GM12878 (cell line): ENCODE measurements around the gene OR2AE1. TPM values are rescaled to one million over a fixed set of nuclear protein-coding genes. Genes with fewer than 3 reads are reported as not detected.
"Not testable (repeated sequence)": the region's sequence is repeated elsewhere in the genome, so short reads cannot be mapped to it uniquely, and the experiment has no call there.

Experiments
- ATAC-seq: fragments of 200-7000 bp; cut with Tn5 transposase; 3 replicates; pipeline ENCODE4 v1.9.1; 2020; ENCODE audit warnings: mild to moderate bottlenecking, moderate library complexity
- BruUV-seq: library from RNA; stranded (reverse); fragments of 400-500 nt; replicated peaks from 2 replicates; lab custom pipeline; 2021; lab: Mats Ljungman, UMichigan
- CTCF ChIA-PET: fragments of 300-600 bp; sonication (Branson Sonifier 250); formaldehyde crosslinking; extraction: SDS; loops from one replicate; lab custom pipeline; 2021; ENCODE audit warnings: inconsistent platforms; lab: Yijun Ruan, JAX
- POLR2A ChIA-PET: fragments of 350-600 bp; formaldehyde crosslinking; extraction: SDS; loops from one replicate; lab custom pipeline; 2021; ENCODE audit warnings: inconsistent platforms; lab: Charles Lee
- RAD21 ChIA-PET: fragments of 300-600 bp; sonication (Branson Sonifier 250); formaldehyde crosslinking; loops from one replicate; lab custom pipeline; 2023; ENCODE audit warnings: antibody characterized with exemption; ENCODE audit not compliant: unreplicated experiment; lab: Charles Lee
- SMC1A ChIA-PET: fragments of 300-600 bp; sonication (Branson Sonifier 250); formaldehyde crosslinking; loops from one replicate; lab custom pipeline; 2023; ENCODE audit not compliant: unreplicated experiment, uncharacterized antibody; lab: Charles Lee
- DNase-seq: peaks from one replicate; pipeline ENCODE4 v3.0.0-alpha.2; 2011; ENCODE audit warnings: low read depth, low spot score
- FAIRE-seq: peaks from 3 replicates; lab custom pipeline; 2011; peaks lifted over from hg19 to GRCh38; lab: Jason Lieb, UNC
- H2AFZ ChIP-seq: 2 replicates; pipeline ENCODE4 v1.6.0; 2011; ENCODE audit warnings: low read depth, low read length, control low read depth; ENCODE audit not compliant: control insufficient read depth
- H3K27ac ChIP-seq: 2 replicates; pipeline ENCODE4 v1.5.1; 2011; ENCODE audit warnings: control low read depth; ENCODE audit not compliant: control insufficient read depth, insufficient read depth
- H3K27me3 ChIP-seq, 2 experiments: replicated peaks in 1 of 2; 2 replicates each; pipeline versions ENCODE4 v1.6.0 to v1.6.1; 2011; ENCODE audit warnings: low read length in 1 of 2; ENCODE audit not compliant: control insufficient read depth in 2 of 2, insufficient read depth in 2 of 2
- H3K36me3 ChIP-seq, 2 experiments: 2 replicates each; pipeline ENCODE4 v1.5.1; 2011; ENCODE audit warnings: low read length in 1 of 2; ENCODE audit not compliant: control insufficient read depth in 2 of 2, insufficient read depth in 2 of 2
- H3K4me1 ChIP-seq: 2 replicates; pipeline ENCODE4 v1.6.1; 2011; ENCODE audit warnings: mild to moderate bottlenecking, low read length, moderate library complexity, mixed read lengths; ENCODE audit not compliant: control insufficient read depth, insufficient read depth
- H3K4me2 ChIP-seq: 2 replicates; pipeline ENCODE4 v1.6.0; 2011; ENCODE audit warnings: control low read depth; ENCODE audit not compliant: control insufficient read depth, insufficient read depth
- H3K4me3 ChIP-seq: fragments of 200-600 bp; sonication (generic); 2 replicates; pipeline ENCODE4 v1.5.1; 2016
- H3K79me2 ChIP-seq: 2 replicates; pipeline ENCODE4 v1.6.0; 2011; ENCODE audit warnings: low read length; ENCODE audit not compliant: control insufficient read depth, insufficient read depth
- H3K9ac ChIP-seq: 2 replicates; pipeline ENCODE4 v1.8.0; 2011; ENCODE audit warnings: low read length, control low read depth, mixed read lengths; ENCODE audit not compliant: control insufficient read depth, insufficient read depth
- H3K9me3 ChIP-seq: replicated peaks from 3 replicates; pipeline ENCODE4 v1.5.1; 2011; ENCODE audit warnings: mild to moderate bottlenecking, low read length; ENCODE audit not compliant: control insufficient read depth, insufficient read depth
- H4K20me1 ChIP-seq: 2 replicates; pipeline ENCODE4 v1.6.0; 2011; ENCODE audit not compliant: control insufficient read depth, insufficient read depth
- CBX3 ChIP-seq: fragments of 200-600 bp; sonication (generic); IDR thresholded peaks from 2 replicates; pipeline ENCODE4 v1.6.1; 2016; ENCODE audit warnings: low read depth, borderline replicate concordance
- PAX5 ChIP-seq: IDR thresholded peaks from 2 replicates; pipeline ENCODE4 v1.6.1; 2011; ENCODE audit warnings: low read depth, low read length, borderline replicate concordance
- POLR2AphosphoS5 ChIP-seq: IDR thresholded peaks from 2 replicates; pipeline ENCODE4 v1.6.1; 2011; ENCODE audit warnings: mild to moderate bottlenecking, low read length, inconsistent platforms
- RELA ChIP-seq: fragments of 450-650 bp; IDR thresholded peaks from 2 replicates; pipeline ENCODE4 v1.8.0; 2014; ENCODE audit warnings: borderline replicate concordance; ENCODE audit not compliant: partially characterized antibody
- SREBF1 ChIP-seq: IDR thresholded peaks from 2 replicates; pipeline ENCODE4 v1.6.1; 2012; ENCODE audit warnings: mild to moderate bottlenecking, low read length
- WGBS: methylation state at CpG from one replicate; pipeline ENCODE4 v1.1.6; 2016; ENCODE audit warnings: low lambda C conversion rate; ENCODE audit not compliant: insufficient replicate concordance, insufficient coverage; ENCODE audit errors: missing lambda C conversion rate; 5-methylcytosine and 5-hydroxymethylcytosine counted together
- in situ Hi-C: fragments of 300-500 bp; cut with MboI; formaldehyde crosslinking; loops from 9 replicates; pipeline ENCODE4 v1.14.3; 2018; ENCODE audit warnings: mixed read lengths
- intact Hi-C: fragments of 100-400 bp; cut with micrococcal nuclease; formaldehyde crosslinking; loops from one replicate; pipeline ENCODE4 v1.14.2; 2022; ENCODE audit not compliant: unreplicated experiment
- polyA plus RNA-seq, 11 experiments: library from polyadenylated mRNA; depleted of rRNA in 4 of 11; unstranded in 6 of 11; stranded (reverse) in 5 of 11; fragments of >200 nt; fragmentation: Nextera tagmentation in 4 of 11; fragmentation: Illumina TruSeq in 1 of 11; extraction: Ambion mirVana in 4 of 11; extraction: Trizol in 1 of 11; gene quantifications; 1 replicate in 1 of 11; 2 replicates in 10 of 11; pipeline versions ENCODE4 v1.2.1 to v1.2.3, GENCODE V29; 2011 to 2016; ENCODE audit warnings: inconsistent platforms in 2 of 11, missing spikeins in 2 of 11, low read depth in 1 of 11
- total RNA-seq, 4 experiments: library from RNA; depleted of rRNA in 3 of 4; stranded (reverse); fragments of >200 nt in 3 of 4; fragmentation: Illumina TruSeq in 1 of 4; extraction: Trizol in 1 of 4; gene quantifications; 2 replicates each; pipeline versions ENCODE4 v1.2.1 to v1.2.3, GENCODE V29; 2013 to 2021
- TF ChIP-seq, protein P1 (sequence below): fragments of 450-650 bp; IDR thresholded peaks from 2 replicates; pipeline ENCODE4 v1.6.1; 2016; ENCODE audit warnings: mild to moderate bottlenecking

OR2AE1 gene
- total and polyA plus RNA-seq, 10 of the 15 experiments (the other 5 are each of a cell fraction or from before 2014, with no cell fraction given) = 0.05 to 0.34 (median 0.18) TPM; not detected in 4

- 92% methylated on average over 7 of the region's 29 CpGs for WGBS
- H2AFZ ChIP-seq, RAD21 ChIA-PET, H3K27me3 ChIP-seq, CTCF ChIA-PET, H3K4me2 ChIP-seq, POLR2A ChIA-PET, BruUV-seq, FAIRE-seq, intact Hi-C loops, H3K4me3 ChIP-seq, H3K4me1 ChIP-seq, ATAC-seq, H3K36me3 ChIP-seq, in situ Hi-C loops, H3K27ac ChIP-seq, DNase-seq, SMC1A ChIA-PET, H3K9me3 ChIP-seq, H3K79me2 ChIP-seq, H3K9ac ChIP-seq, H4K20me1 ChIP-seq: not testable (repeated sequence)
Measured at GRCh38 chr7:99888366-99888765, 11.5 kb upstream of the OR2AE1 start.

DNA sequence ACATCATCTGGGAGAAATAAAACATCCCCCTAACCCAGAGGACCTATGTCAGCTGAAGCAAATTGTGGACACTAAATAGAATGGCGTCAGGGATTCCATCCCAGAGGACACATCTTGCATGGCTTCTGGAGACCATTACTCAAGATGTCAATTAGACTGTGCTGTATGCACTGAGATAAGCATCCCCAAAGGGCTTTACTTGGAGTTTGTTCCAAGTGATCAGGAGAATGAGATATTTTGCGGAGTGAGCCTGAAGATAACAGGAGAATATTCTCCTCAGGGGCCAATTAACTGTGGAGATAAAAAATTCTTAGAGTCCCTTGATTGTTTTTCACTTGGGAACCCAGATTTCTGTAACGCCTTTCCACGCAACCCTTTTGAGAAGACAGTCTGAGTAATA, 4.5 kb upstream of the OR2AE1 start:
- no peaks in the 10 kb centered on the region for H3K27me3 ChIP-seq
- H3K27ac ChIP-seq = no peak overlapping the region
- TF ChIP-seq, protein P1, sequence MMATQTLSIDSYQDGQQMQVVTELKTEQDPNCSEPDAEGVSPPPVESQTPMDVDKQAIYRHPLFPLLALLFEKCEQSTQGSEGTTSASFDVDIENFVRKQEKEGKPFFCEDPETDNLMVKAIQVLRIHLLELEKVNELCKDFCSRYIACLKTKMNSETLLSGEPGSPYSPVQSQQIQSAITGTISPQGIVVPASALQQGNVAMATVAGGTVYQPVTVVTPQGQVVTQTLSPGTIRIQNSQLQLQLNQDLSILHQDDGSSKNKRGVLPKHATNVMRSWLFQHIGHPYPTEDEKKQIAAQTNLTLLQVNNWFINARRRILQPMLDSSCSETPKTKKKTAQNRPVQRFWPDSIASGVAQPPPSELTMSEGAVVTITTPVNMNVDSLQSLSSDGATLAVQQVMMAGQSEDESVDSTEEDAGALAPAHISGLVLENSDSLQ = no peak
- TF ChIP-seq PAX5 = no peak
- no peak for TF ChIP-seq POLR2AphosphoS5
- no peak for TF ChIP-seq CBX3
- no peak for TF ChIP-seq SREBF1
- no peak for TF ChIP-seq RELA
- RAD21 ChIA-PET = no interaction called here
- no peaks in the 10 kb centered on the region for H3K9me3 ChIP-seq
- ATAC-seq (no peak), DNase-seq (no peak), FAIRE-seq (no peak)
- no peak overlapping the region for H3K4me3 ChIP-seq
- SMC1A ChIA-PET = no interaction called here
- intact Hi-C loops (no loop called here), in situ Hi-C loops (no loop called here)
- POLR2A ChIA-PET = no interaction called here
- no peak overlapping the region for H3K9ac ChIP-seq
- no peak overlapping the region for H2AFZ ChIP-seq
- H3K36me3 ChIP-seq = no peaks in the 10 kb centered on the region
- H3K4me2 ChIP-seq = no peak overlapping the region
- no peaks in the 10 kb centered on the region for H4K20me1 ChIP-seq
- WGBS = 95% methylated on average over 4 of the region's 4 CpGs
- CTCF ChIA-PET = interaction anchor here (0.9 kb wide), 1 partner anchor 278 kb away, joined by 3 read pairs; no protein-coding TSS in a partner anchor
- H3K79me2 ChIP-seq = no peaks in the 10 kb centered on the region
- no peaks in the 10 kb centered on the region for H3K4me1 ChIP-seq
- BruUV-seq = no TSS peak
